Measurements from ENCODE around the gene SRSF8.
A peak's percentile ranks its signal among the peaks of the same experiment; 100 is the strongest.

The SRSF8 gene

GRCh38 chr11:95068549-95068948, 1.8 kb downstream of the SRSF8 start:
- peak; percentile 43 to 58 (median 57) for DNase-seq (ENCODE audit: low read depth in 2 of 3, low spot score in 1 of 3)

GRCh38 chr11:95070471-95070870, 3.8 kb downstream of the SRSF8 start:
- no peak for DNase-seq (ENCODE audit: low read depth in 2 of 3, low spot score in 1 of 3)

- no peak for DNase-seq (ENCODE audit: low read depth in 2 of 3, low spot score in 1 of 3)
These were observed 6.2 kb downstream of the SRSF8 start for GRCh38 chr11:95072948-95073347.

- no peak for DNase-seq (ENCODE audit: low read depth in 2 of 3, low spot score in 1 of 3)
These were observed 8.3 kb downstream of the SRSF8 start for GRCh38 chr11:95074792-95075563.

- no peak for DNase-seq (ENCODE audit: low read depth in 2 of 3, low spot score in 1 of 3)
These were observed 9.7 kb downstream of the SRSF8 start for GRCh38 chr11:95076416-95076815.

GRCh38 chr11:95076981-95077380, 10.3 kb downstream of the SRSF8 start:
- DNase-seq (ENCODE audit: low read depth in 2 of 3, low spot score in 1 of 3) = no peak

GRCh38 chr11:95078526-95078925, 11.8 kb downstream of the SRSF8 start:
- DNase-seq (ENCODE audit: low read depth in 2 of 3, low spot score in 1 of 3) = no peak

GRCh38 chr11:95081010-95081409, 14.3 kb downstream of the SRSF8 start:
- DNase-seq (ENCODE audit: low read depth in 2 of 3, low spot score in 1 of 3) = no peak

- DNase-seq (ENCODE audit: low read depth in 2 of 3, low spot score in 1 of 3) = no peak
These were observed 14.7 kb downstream of the SRSF8 start for GRCh38 chr11:95081412-95081811.

- DNase-seq (ENCODE audit: low read depth in 2 of 3, low spot score in 1 of 3) = no peak
These were observed 15.9 kb downstream of the SRSF8 start for GRCh38 chr11:95082576-95083001.

GRCh38 chr11:95084509-95084908, 17.8 kb downstream of the SRSF8 start:
- DNase-seq (ENCODE audit: low read depth in 2 of 3, low spot score in 1 of 3) = peak; percentile 28 to 57 (median 39)

- no peak for DNase-seq (ENCODE audit: low read depth in 2 of 3, low spot score in 1 of 3)
These were observed 18.5 kb downstream of the SRSF8 start for GRCh38 chr11:95085117-95085816.

- DNase-seq (ENCODE audit: low read depth in 2 of 3, low spot score in 1 of 3) = no peak
These were observed 19.4 kb downstream of the SRSF8 start for GRCh38 chr11:95086151-95086550.

GRCh38 chr11:95086836-95087570, 20.3 kb downstream of the SRSF8 start:
- no peak for DNase-seq (ENCODE audit: low read depth in 2 of 3, low spot score in 1 of 3)

GRCh38 chr11:95088946-95089619, 22.4 kb downstream of the SRSF8 start:
- no peak for DNase-seq (ENCODE audit: low read depth in 2 of 3, low spot score in 1 of 3)

GRCh38 chr11:95089620-95090542, 23.2 kb downstream of the SRSF8 start, which contains the start of gene ENDOD1:
Gene ENDOD1 (plus strand): TSS chr11:95089846. CDS start chr11:95089928, 82 bp downstream.
- peak; percentile 63 to 82 (median 73) for DNase-seq (ENCODE audit: low read depth in 2 of 3, low spot score in 1 of 3)

GRCh38 chr11:95091663-95092180, 25.0 kb downstream of the SRSF8 start:
- no peak for DNase-seq (ENCODE audit: low read depth in 2 of 3, low spot score in 1 of 3)

GRCh38 chr11:95092549-95093324, 26.0 kb downstream of the SRSF8 start:
- peak in 2 of 3 donors; percentile 23 to 26 for DNase-seq (ENCODE audit: low read depth in 2 of 3, low spot score in 1 of 3)

- DNase-seq (ENCODE audit: low read depth in 2 of 3, low spot score in 1 of 3) = no peak
These were observed 26.8 kb downstream of the SRSF8 start for GRCh38 chr11:95093548-95093947.
